IMR-90 (cell line): ENCODE measurements around the gene CAMK4. TPM values are rescaled to one million over a fixed set of nuclear protein-coding genes. Genes with fewer than 3 reads are reported as not detected.

Source experiments
- ATAC-seq: fragments of 200-7000 bp; cut with Tn5 transposase; 2 replicates; pipeline ENCODE4 v1.9.1; 2020; ENCODE audit warnings: low read depth, mild to moderate bottlenecking, moderate library complexity
- BruUV-seq: library from RNA; stranded (reverse); fragments of 400-500 nt; replicated peaks from 2 replicates; lab custom pipeline; 2021; lab: Mats Ljungman, UMichigan
- CTCF ChIA-PET: fragments of 300-600 bp; formaldehyde crosslinking; extraction: SDS; loops from one replicate; lab custom pipeline; 2021; ENCODE audit warnings: antibody characterized with exemption; lab: Yijun Ruan, JAX
- POLR2A ChIA-PET: fragments of 300-600 bp; sonication (Branson Sonifier 250); formaldehyde crosslinking; loops from one replicate; lab custom pipeline; 2022; ENCODE audit warnings: antibody characterized with exemption; ENCODE audit not compliant: unreplicated experiment; lab: Charles Lee
- DNase-seq: peaks from one replicate; pipeline ENCODE4 v3.0.0; 2013
- H2AFZ ChIP-seq: replicated peaks from 2 replicates; pipeline ENCODE3; 2013; ENCODE audit warnings: low read length, mild to moderate bottlenecking; ENCODE audit not compliant: poor library complexity
- H2AK5ac ChIP-seq: 2 replicates; pipeline ENCODE4 v1.6.1; 2013; ENCODE audit warnings: low read depth, low read length, inconsistent platforms
- H2AK9ac ChIP-seq: replicated peaks from 2 replicates; pipeline ENCODE3; 2013; ENCODE audit warnings: mild to moderate bottlenecking, low read depth, low read length, moderate library complexity; ENCODE audit not compliant: poor library complexity
- H2BK120ac ChIP-seq: 2 replicates; pipeline ENCODE4 v1.6.1; 2013; ENCODE audit warnings: low read depth, low read length, inconsistent platforms
- H2BK15ac ChIP-seq: 3 replicates; pipeline ENCODE4 v1.6.1; 2013; ENCODE audit warnings: low read depth, low read length, inconsistent platforms
- H2BK20ac ChIP-seq: 2 replicates; pipeline ENCODE4 v1.6.1; 2013; ENCODE audit warnings: low read depth, mild to moderate bottlenecking, inconsistent platforms, low read length, moderate library complexity
- H2BK5ac ChIP-seq: 2 replicates; pipeline ENCODE4 v1.6.1; 2013; ENCODE audit warnings: mild to moderate bottlenecking, low read depth, low read length, inconsistent platforms; ENCODE audit not compliant: poor library complexity, severe bottlenecking
- H3K14ac ChIP-seq: replicated peaks from 2 replicates; pipeline ENCODE4 v1.6.1; 2013; ENCODE audit warnings: low read depth, low read length, inconsistent platforms
- H3K18ac ChIP-seq: 2 replicates; pipeline ENCODE4 v1.6.1; 2013; ENCODE audit warnings: low read depth, low read length, control low read depth
- H3K23ac ChIP-seq: 2 replicates; pipeline ENCODE4 v1.6.1; 2013; ENCODE audit warnings: low read depth, low read length, inconsistent platforms
- H3K27ac ChIP-seq: 2 replicates; pipeline ENCODE4 v1.5.1; 2013; ENCODE audit warnings: mild to moderate bottlenecking, control low read depth, low read length; ENCODE audit not compliant: insufficient read depth
- H3K27me3 ChIP-seq: 2 replicates; pipeline ENCODE4 v1.6.1; 2013; ENCODE audit warnings: low read length; ENCODE audit not compliant: control insufficient read depth, insufficient read depth
- H3K36me3 ChIP-seq: 2 replicates; pipeline ENCODE4 v1.6.1; 2013; ENCODE audit warnings: low read length, mixed read lengths; ENCODE audit not compliant: control insufficient read depth, insufficient read depth
- H3K4ac ChIP-seq: 2 replicates; pipeline ENCODE4 v1.6.1; 2013; ENCODE audit warnings: low read depth, low read length, inconsistent platforms
- H3K4me1 ChIP-seq: 2 replicates; pipeline ENCODE4 v1.6.1; 2013; ENCODE audit warnings: low read length, mixed read lengths; ENCODE audit not compliant: control insufficient read depth, insufficient read depth
- H3K4me2 ChIP-seq: 2 replicates; pipeline ENCODE4 v1.6.1; 2013; ENCODE audit warnings: low read depth, mild to moderate bottlenecking, control low read depth, low read length, moderate library complexity
- H3K4me3 ChIP-seq: 2 replicates; pipeline ENCODE4 v1.5.1; 2013; ENCODE audit warnings: low read depth, mild to moderate bottlenecking, control low read depth, low read length, moderate library complexity; ENCODE audit not compliant: insufficient read depth
- H3K56ac ChIP-seq: 2 replicates; pipeline ENCODE4 v1.6.1; 2013; ENCODE audit warnings: low read length, inconsistent platforms; ENCODE audit not compliant: insufficient read depth; ENCODE audit errors: extremely low read depth
- H3K79me1 ChIP-seq, 2 experiments: 2 replicates each; pipeline ENCODE4 v1.6.1; 2013; ENCODE audit warnings: low read length in 2 of 2, inconsistent platforms in 1 of 2, low read depth in 1 of 2
- H3K9ac ChIP-seq: 2 replicates; pipeline ENCODE4 v1.6.1; 2013; ENCODE audit warnings: low read depth, low read length, control low read depth
- H3K9me1 ChIP-seq: 2 replicates; pipeline ENCODE4 v1.6.1; 2013; ENCODE audit warnings: low read length, inconsistent platforms; ENCODE audit not compliant: insufficient read depth
- H3K9me3 ChIP-seq: 2 replicates; pipeline ENCODE4 v1.6.1; 2013; ENCODE audit warnings: low read length; ENCODE audit not compliant: control insufficient read depth, insufficient read depth
- H4K20me1 ChIP-seq: 2 replicates; pipeline ENCODE4 v1.6.1; 2013; ENCODE audit warnings: low read length, inconsistent platforms; ENCODE audit not compliant: insufficient read depth
- H4K5ac ChIP-seq: 2 replicates; pipeline ENCODE4 v1.6.1; 2013; ENCODE audit warnings: mild to moderate bottlenecking, low read depth, low read length, control low read depth
- H4K8ac ChIP-seq, 2 experiments: 2 replicates each; pipeline ENCODE4 v1.6.1; 2013; ENCODE audit warnings: low read depth in 2 of 2, low read length in 2 of 2, control low read depth in 1 of 2, inconsistent platforms in 1 of 2
- H4K91ac ChIP-seq: 2 replicates; pipeline ENCODE4 v1.6.1; 2013; ENCODE audit warnings: low read depth, low read length, inconsistent platforms; ENCODE audit not compliant: insufficient read depth
- BHLHE40 ChIP-seq: fragments of 150-350 bp; IDR thresholded peaks from 2 replicates; pipeline ENCODE4 v1.6.1; 2016; ENCODE audit warnings: mild to moderate bottlenecking, low read depth, low read length
- CEBPB ChIP-seq: IDR thresholded peaks from 2 replicates; pipeline ENCODE4 v1.6.1; 2012; ENCODE audit warnings: low read depth, low read length, improper control_type of control experiment
- CHD1 ChIP-seq: IDR thresholded peaks from 2 replicates; pipeline ENCODE4 v1.6.1; 2012; ENCODE audit warnings: low read depth, low read length, improper control_type of control experiment
- CTCF ChIP-seq: conservative IDR thresholded peaks from 2 replicates; pipeline ENCODE4 v1.5.1; 2012; ENCODE audit warnings: mild to moderate bottlenecking, low read depth, low read length, improper control_type of control experiment
- ELK1 ChIP-seq: fragments of 150-350 bp; IDR thresholded peaks from 2 replicates; pipeline ENCODE4 v1.6.1; 2016; ENCODE audit warnings: low read depth, mild to moderate bottlenecking, low read length, moderate library complexity, borderline replicate concordance
- FOS ChIP-seq: fragments of 150-350 bp; IDR thresholded peaks from 2 replicates; pipeline ENCODE4 v1.6.1; 2016; ENCODE audit warnings: low read depth, low read length
- MAFK ChIP-seq: IDR thresholded peaks from 2 replicates; pipeline ENCODE4 v1.6.1; 2012; ENCODE audit warnings: low read depth, low read length, improper control_type of control experiment
- MAZ ChIP-seq: IDR thresholded peaks from 2 replicates; pipeline ENCODE4 v1.6.1; 2012; ENCODE audit warnings: low read depth, mild to moderate bottlenecking, low read length, improper control_type of control experiment, moderate library complexity, borderline replicate concordance
- MXI1 ChIP-seq: IDR thresholded peaks from 2 replicates; pipeline ENCODE4 v1.6.1; 2012; ENCODE audit warnings: low read depth, mild to moderate bottlenecking, low read length, moderate library complexity, borderline replicate concordance
- NFE2L2 ChIP-seq: fragments of 150-350 bp; IDR thresholded peaks from 2 replicates; pipeline ENCODE4 v1.6.1; 2016; ENCODE audit warnings: low read depth, mild to moderate bottlenecking, low read length
- POLR2A ChIP-seq: IDR thresholded peaks from 2 replicates; pipeline ENCODE4 v1.6.1; 2012; ENCODE audit warnings: mild to moderate bottlenecking, low read depth, low read length
- RFX5 ChIP-seq: IDR thresholded peaks from 2 replicates; pipeline ENCODE4 v1.8.0; 2012; ENCODE audit warnings: low read depth, mild to moderate bottlenecking, low read length, moderate library complexity
- USF2 ChIP-seq: fragments of 150-350 bp; IDR thresholded peaks from 2 replicates; pipeline ENCODE4 v1.6.1; 2017; ENCODE audit warnings: mild to moderate bottlenecking, antibody characterized with exemption, low read length, low read depth
- WGBS, 2 experiments: methylation state at CpG; one replicate each; pipeline versions ENCODE4 v1.1.5 to v1.1.7; 2013; ENCODE audit warnings: missing lambda C conversion rate in 2 of 2; ENCODE audit not compliant: insufficient read length in 1 of 2; ENCODE audit errors: extremely low coverage in 2 of 2; 5-methylcytosine and 5-hydroxymethylcytosine counted together
- dilution Hi-C: fragments of 300-500 bp; cut with HindIII; formaldehyde crosslinking; loops from one replicate; pipeline ENCODE4 v1.14.3; 2018; ENCODE audit warnings: low sequenced_read_pairs; ENCODE audit not compliant: unreplicated experiment
- in situ Hi-C: fragments of 300-500 bp; cut with MboI; formaldehyde crosslinking; loops from 3 replicates; pipeline ENCODE4 v1.14.3; 2019; ENCODE audit warnings: low sequenced_read_pairs, inconsistent platforms, mixed read lengths
- intact Hi-C: fragments of 100-400 bp; cut with micrococcal nuclease; formaldehyde crosslinking; loops from 2 replicates; pipeline ENCODE4 v1.10.0; 2022
- polyA plus RNA-seq, 3 experiments: library from polyadenylated mRNA; depleted of rRNA; stranded (reverse); fragments of >200 nt; gene quantifications; 2 replicates each; pipeline ENCODE4 v1.2.3, GENCODE V29; 2012; ENCODE audit warnings: low replicate concordance in 1 of 3
- total RNA-seq: library from RNA; depleted of rRNA; stranded (reverse); fragments of >200 nt; gene quantifications from 2 replicates; pipeline ENCODE4 v1.2.3, GENCODE V29; 2012

Gene CAMK4
- total and polyA plus RNA-seq, 2 of the 4 experiments (the other 2 are of a cell fraction): 3.7 to 4.8 TPM

- no peak overlapping the region for H3K27ac ChIP-seq
- H2BK20ac ChIP-seq: no peak overlapping the region
- in situ Hi-C loops (no loop called here), dilution Hi-C loops (no loop called here), intact Hi-C loops (loop anchor here (5.0 kb wide), 1 partner anchor 39 kb away; no protein-coding TSS in a partner anchor)
- no peaks in the 10 kb centered on the region for H3K79me1 ChIP-seq
- no peak overlapping the region for H2AK9ac ChIP-seq
- no peak for DNase-seq
- TF ChIP-seq MAFK: no peak
- TF ChIP-seq CTCF: no peak
- TF ChIP-seq POLR2A: no peak
- TF ChIP-seq RFX5: no peak
- TF ChIP-seq BHLHE40: no peak
- TF ChIP-seq MXI1: no peak
- TF ChIP-seq CEBPB: no peak
- TF ChIP-seq FOS: no peak
- TF ChIP-seq MAZ: no peak
- TF ChIP-seq ELK1: no peak
- no peak for TF ChIP-seq CHD1
- no peak for TF ChIP-seq USF2
- TF ChIP-seq NFE2L2: no peak
- BruUV-seq: no TSS peak
- no peak overlapping the region for H4K91ac ChIP-seq
- no peaks in the 10 kb centered on the region for H3K27me3 ChIP-seq
- no peaks in the 10 kb centered on the region for H3K36me3 ChIP-seq
- H3K23ac ChIP-seq: no peak overlapping the region
- no peak overlapping the region for H2BK120ac ChIP-seq
- H2AFZ ChIP-seq: no peak overlapping the region
- H3K9ac ChIP-seq: no peak overlapping the region
- ChIA-PET POLR2A (no interaction called here), CTCF (no interaction called here)
- no peak overlapping the region for H2BK15ac ChIP-seq
- H3K56ac ChIP-seq: no peak overlapping the region
- H2BK5ac ChIP-seq: no peak overlapping the region
- no peak overlapping the region for H4K5ac ChIP-seq
- no peaks in the 10 kb centered on the region for H3K9me1 ChIP-seq
- no peak overlapping the region for H2AK5ac ChIP-seq
- ATAC-seq: no peak
- H3K9me3 ChIP-seq: no peaks in the 10 kb centered on the region
- H3K4ac ChIP-seq: no peak overlapping the region
- no CpG with 5 or more reads among the region's 2 CpGs for WGBS, 2 experiments
- no peak overlapping the region for H3K4me2 ChIP-seq
- no peaks in the 10 kb centered on the region for H4K20me1 ChIP-seq
- H4K8ac ChIP-seq: no peak overlapping the region
- H3K4me1 ChIP-seq: no peaks in the 10 kb centered on the region
- H3K18ac ChIP-seq: no peak overlapping the region
- no peak overlapping the region for H3K4me3 ChIP-seq
- no peak overlapping the region for H3K14ac ChIP-seq
These were observed 173.8 kb downstream of the CAMK4 start for GRCh38 chr5:111398013-111398412.
